CD4-positive, alpha-beta T cell treated with Interleukin-15 for 4 hours (primary cell): Measurements from ENCODE around the gene RRP1.

ENCODE experiments used
- DNase-seq: peaks from one replicate; pipeline ENCODE4 v3.0.0-alpha.2; 2020; ENCODE audit warnings: low spot score

Gene RRP1

GRCh38 chr21:43789276-43790009 is at the start of gene RRP1:
RRP1 (plus strand) TSS chr21:43789577; CDS start chr21:43789630, 53 bp downstream.
- peak; percentile 93 for DNase-seq

GRCh38 chr21:43739621-43740435 is 49.5 kb upstream of the RRP1 start:
- DNase-seq, result no peak

- DNase-seq, result no peak
Observed at GRCh38 chr21:43740497-43741156, 48.8 kb upstream of the RRP1 start.

GRCh38 chr21:43741423-43742096 is 47.8 kb upstream of the RRP1 start:
- no peak for DNase-seq

GRCh38 chr21:43743947-43744346 is 45.4 kb upstream of the RRP1 start:
- DNase-seq, result no peak

GRCh38 chr21:43744725-43745124 is 44.7 kb upstream of the RRP1 start:
- DNase-seq, result no peak

GRCh38 chr21:43745772-43746517 is 43.4 kb upstream of the RRP1 start:
- no peak for DNase-seq

- no peak for DNase-seq
Observed at GRCh38 chr21:43748622-43749021, 40.8 kb upstream of the RRP1 start.

- DNase-seq, result no peak
Observed at GRCh38 chr21:43749651-43750262, 39.6 kb upstream of the RRP1 start.

GRCh38 chr21:43750339-43751033 is 38.9 kb upstream of the RRP1 start:
- DNase-seq, result no peak

GRCh38 chr21:43751955-43752591 is 37.3 kb upstream of the RRP1 start:
- DNase-seq, result no peak

GRCh38 chr21:43752758-43753438 is 36.5 kb upstream of the RRP1 start:
- DNase-seq, result no peak

- no peak for DNase-seq
Observed at GRCh38 chr21:43753439-43753799, 36.0 kb upstream of the RRP1 start.

- no peak for DNase-seq
Observed at GRCh38 chr21:43754948-43755781, 34.2 kb upstream of the RRP1 start.

- DNase-seq, result no peak
Observed at GRCh38 chr21:43755820-43756594, 33.4 kb upstream of the RRP1 start.

GRCh38 chr21:43757601-43758000 is 31.8 kb upstream of the RRP1 start:
- DNase-seq, result no peak

- DNase-seq, result no peak
Observed at GRCh38 chr21:43758111-43758641, 31.2 kb upstream of the RRP1 start.
